ENCODE measurements around the gene CBX5. TPM values are rescaled to one million over a fixed set of nuclear protein-coding genes. Genes with fewer than 3 reads are reported as not detected.
"Not testable (repeated sequence)": the region's sequence is repeated elsewhere in the genome, so short reads cannot be mapped to it uniquely, and the experiment has no call there.

CBX5 gene
- total RNA-seq, 4 donors from 2014 or later = 23.7 to 45.7 (median 33.6) TPM

DNA sequence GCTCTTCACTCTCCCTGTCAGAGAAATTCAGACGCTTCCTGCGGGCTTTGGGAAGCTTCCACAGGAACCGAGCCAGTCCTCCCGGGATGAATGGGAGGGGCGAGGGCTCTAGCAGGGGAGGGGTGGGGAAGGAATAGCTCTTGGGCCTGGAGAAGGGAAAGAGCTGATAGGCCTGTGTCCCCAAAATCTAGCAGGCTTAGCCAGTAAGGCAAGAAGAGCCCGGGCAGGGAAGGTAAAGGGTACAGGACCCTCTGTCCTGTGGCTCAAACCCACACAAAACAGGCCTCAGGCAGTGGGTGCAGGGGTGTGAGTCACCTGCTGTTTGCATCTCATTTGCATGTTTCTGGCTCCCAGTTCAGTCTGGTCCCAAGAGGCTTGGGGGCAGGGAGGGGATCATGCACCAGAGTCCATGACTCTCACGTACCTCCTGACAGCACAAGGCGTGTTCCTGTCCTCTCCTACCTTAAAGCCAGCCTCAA is 82.5 kb downstream of the CBX5 start:
- no peak overlapping the region for H3K27ac ChIP-seq
- peak in 1 of 3 donors; percentile 29 for TF ChIP-seq POLR2AphosphoS5 (IDR thresholded peaks at IDR 0.05)
- no peak for TF ChIP-seq EP300 (IDR thresholded peaks at IDR 0.05)
- no peak overlapping the region for H3K4me3 ChIP-seq
- H3K4me1 ChIP-seq = peaks cover 21% of the 10 kb centered on the region
- 17% methylated on average over 8 of the region's 8 CpGs for WGBS
- no peak for DNase-seq (ENCODE audit: low spot score in 2 of 2)
- H3K9me3 ChIP-seq = no peaks in the 10 kb centered on the region
- no peaks in the 10 kb centered on the region for H3K36me3 ChIP-seq
- H3K27me3 ChIP-seq = peaks cover 8% of the 10 kb centered on the region

DNA sequence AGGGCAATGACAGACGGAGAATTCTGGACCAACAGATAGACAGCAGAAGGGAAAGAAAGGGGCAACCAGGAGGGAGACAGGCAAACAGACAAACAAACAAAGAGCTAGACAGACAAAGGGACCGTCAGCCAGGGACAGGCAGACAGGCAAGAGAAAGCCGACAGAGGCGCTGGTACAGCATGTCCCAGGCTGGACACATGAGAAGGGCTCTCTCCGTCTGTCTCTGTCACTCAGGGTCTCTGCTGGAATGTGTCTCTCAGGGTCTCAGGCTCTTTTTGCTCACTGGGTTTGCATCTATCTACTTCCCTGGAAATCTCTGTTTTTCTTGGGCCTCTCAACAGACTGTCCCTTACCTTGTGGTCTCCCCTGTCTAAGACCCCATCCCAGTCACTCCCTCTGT is 82.9 kb downstream of the CBX5 start:
- TF ChIP-seq POLR2A (IDR thresholded peaks at IDR 0.05) (no peak), POLR2AphosphoS5 (IDR thresholded peaks at IDR 0.05) (no peak), EP300 (IDR thresholded peaks at IDR 0.05) (no peak)
- TF ChIP-seq, protein P1, sequence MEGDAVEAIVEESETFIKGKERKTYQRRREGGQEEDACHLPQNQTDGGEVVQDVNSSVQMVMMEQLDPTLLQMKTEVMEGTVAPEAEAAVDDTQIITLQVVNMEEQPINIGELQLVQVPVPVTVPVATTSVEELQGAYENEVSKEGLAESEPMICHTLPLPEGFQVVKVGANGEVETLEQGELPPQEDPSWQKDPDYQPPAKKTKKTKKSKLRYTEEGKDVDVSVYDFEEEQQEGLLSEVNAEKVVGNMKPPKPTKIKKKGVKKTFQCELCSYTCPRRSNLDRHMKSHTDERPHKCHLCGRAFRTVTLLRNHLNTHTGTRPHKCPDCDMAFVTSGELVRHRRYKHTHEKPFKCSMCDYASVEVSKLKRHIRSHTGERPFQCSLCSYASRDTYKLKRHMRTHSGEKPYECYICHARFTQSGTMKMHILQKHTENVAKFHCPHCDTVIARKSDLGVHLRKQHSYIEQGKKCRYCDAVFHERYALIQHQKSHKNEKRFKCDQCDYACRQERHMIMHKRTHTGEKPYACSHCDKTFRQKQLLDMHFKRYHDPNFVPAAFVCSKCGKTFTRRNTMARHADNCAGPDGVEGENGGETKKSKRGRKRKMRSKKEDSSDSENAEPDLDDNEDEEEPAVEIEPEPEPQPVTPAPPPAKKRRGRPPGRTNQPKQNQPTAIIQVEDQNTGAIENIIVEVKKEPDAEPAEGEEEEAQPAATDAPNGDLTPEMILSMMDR (IDR thresholded peaks at IDR 0.05) = no peak
- Histone ChIP-seq H3K27me3 (peaks cover 8% of the 10 kb centered on the region), H3K4me1 (peaks cover 21% of the 10 kb centered on the region), H3K4me3 (no peak overlapping the region), H3K36me3 (no peaks in the 10 kb centered on the region), H3K27ac (no peak overlapping the region), H3K9me3 (no peaks in the 10 kb centered on the region)
- 70% methylated on average over 5 of the region's 5 CpGs for WGBS
- no peak for DNase-seq (ENCODE audit: low spot score in 2 of 2)

DNA sequence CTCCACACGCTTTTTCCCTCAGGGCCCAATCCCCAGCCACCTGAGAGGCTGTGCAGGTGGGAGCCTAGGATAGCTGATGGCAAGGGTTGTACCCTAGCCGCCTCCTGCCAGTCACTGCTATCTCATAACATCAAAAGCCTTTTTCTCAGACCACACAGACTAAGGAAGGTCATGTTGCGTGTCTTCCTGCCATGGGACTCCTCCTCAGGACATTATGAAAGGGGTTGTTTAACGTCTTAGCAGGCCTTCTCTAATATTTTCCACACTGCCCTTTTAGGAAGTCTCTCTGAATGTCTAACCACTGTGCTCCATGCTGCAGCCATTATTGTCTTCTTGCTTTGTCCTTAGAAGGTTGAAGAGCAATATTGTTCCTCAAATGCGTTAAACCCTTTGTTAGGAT is 83.5 kb downstream of the CBX5 start:
- Histone ChIP-seq H3K4me3 (no peak overlapping the region), H3K36me3 (no peaks in the 10 kb centered on the region), H3K9me3 (no peaks in the 10 kb centered on the region), H3K4me1 (peaks cover 26% of the 10 kb centered on the region), H3K27ac (no peak overlapping the region), H3K27me3 (peaks cover 8% of the 10 kb centered on the region)
- WGBS = 74% methylated on average over 5 of the region's 5 CpGs
- no peak for DNase-seq (ENCODE audit: low spot score in 2 of 2)
- TF ChIP-seq EP300 (IDR thresholded peaks at IDR 0.05) (no peak), POLR2AphosphoS5 (IDR thresholded peaks at IDR 0.05) (no peak), POLR2A (IDR thresholded peaks at IDR 0.05) (no peak)
- TF ChIP-seq, protein P1 (IDR thresholded peaks at IDR 0.05) = no peak

DNA sequence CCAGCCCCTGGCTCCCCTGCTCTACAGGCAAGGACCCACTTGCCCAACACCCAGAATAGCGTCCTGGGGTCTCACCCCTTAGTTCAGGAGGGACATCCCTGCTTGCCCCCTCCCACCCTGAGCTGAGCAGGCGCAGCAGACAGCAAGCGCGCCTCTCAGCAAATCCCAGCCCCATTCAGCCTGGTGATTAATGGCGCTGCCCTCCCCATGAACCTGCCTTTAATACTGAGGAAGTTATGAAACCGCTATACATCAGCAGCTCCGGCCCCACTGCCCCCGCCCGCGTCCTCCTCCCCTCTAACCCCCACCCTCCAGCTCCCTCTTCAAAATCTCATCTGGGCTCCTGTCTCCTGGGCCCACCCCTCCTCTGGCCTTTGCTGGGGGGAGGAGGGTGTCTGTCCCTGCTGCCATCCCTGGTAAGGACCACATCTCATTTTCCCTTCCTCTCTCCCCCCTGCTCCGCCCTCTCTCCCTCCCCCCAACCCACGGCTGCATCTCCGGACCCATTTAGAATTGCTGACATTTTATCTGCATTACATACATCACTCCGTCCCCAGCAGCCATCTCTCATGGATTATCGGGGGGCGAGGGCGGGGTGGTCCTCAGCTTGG is 84.1 kb downstream of the CBX5 start:
- no peak for DNase-seq (ENCODE audit: low spot score in 2 of 2)
- Histone ChIP-seq H3K27me3 (peaks cover 8% of the 10 kb centered on the region), H3K4me1 (peaks cover 28% of the 10 kb centered on the region), H3K9me3 (no peaks in the 10 kb centered on the region), H3K4me3 (no peak overlapping the region), H3K27ac (no peak overlapping the region), H3K36me3 (no peaks in the 10 kb centered on the region)
- WGBS = 52% methylated on average over 17 of the region's 17 CpGs
- TF ChIP-seq, protein P1 (IDR thresholded peaks at IDR 0.05) = no peak
- no peak for TF ChIP-seq POLR2AphosphoS5 (IDR thresholded peaks at IDR 0.05)
- no peak for TF ChIP-seq EP300 (IDR thresholded peaks at IDR 0.05)
- no peak for TF ChIP-seq POLR2A (IDR thresholded peaks at IDR 0.05)

DNA sequence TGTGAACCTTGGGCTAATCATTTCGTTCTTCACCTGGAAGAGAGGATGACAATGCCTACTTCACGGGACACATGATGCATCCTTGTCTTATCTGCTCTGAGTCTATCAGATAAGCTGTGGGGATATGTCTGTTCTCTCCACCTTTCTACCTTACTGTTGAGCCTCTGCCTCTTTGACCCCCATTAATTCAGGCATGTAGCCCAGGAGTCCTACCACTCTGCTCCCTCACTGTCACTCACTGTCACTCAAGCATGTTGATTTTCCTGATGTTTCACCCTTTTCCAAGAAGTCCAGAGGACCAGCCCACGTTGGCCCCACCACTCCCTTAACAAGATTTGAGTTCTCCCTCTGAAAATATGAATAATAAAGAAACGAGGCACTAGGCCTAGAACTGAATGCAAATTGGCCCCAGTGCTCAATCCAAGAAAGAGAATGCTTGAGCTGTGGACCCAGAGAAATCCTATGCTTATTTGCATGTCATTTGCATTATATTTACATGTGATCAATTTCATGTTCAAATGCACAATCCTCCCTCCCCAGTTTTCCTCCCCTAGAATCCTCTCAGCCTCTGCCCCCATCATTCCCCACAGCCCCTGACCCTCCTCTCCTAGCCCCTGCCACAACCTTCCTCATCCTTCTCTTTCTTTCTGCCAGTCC is 84.7 kb downstream of the CBX5 start:
- Histone ChIP-seq H3K27me3 (peaks cover 5% of the 10 kb centered on the region), H3K4me1 (peaks cover 28% of the 10 kb centered on the region), H3K4me3 (no peak overlapping the region), H3K27ac (no peak overlapping the region), H3K36me3 (no peaks in the 10 kb centered on the region), H3K9me3 (no peaks in the 10 kb centered on the region)
- TF ChIP-seq POLR2AphosphoS5 (IDR thresholded peaks at IDR 0.05) = no peak
- TF ChIP-seq, protein P1 (IDR thresholded peaks at IDR 0.05) = no peak
- no peak for TF ChIP-seq EP300 (IDR thresholded peaks at IDR 0.05)
- no peak for TF ChIP-seq POLR2A (IDR thresholded peaks at IDR 0.05)
- no peak for DNase-seq (ENCODE audit: low spot score in 2 of 2)
- 62% methylated on average over 4 of the region's 4 CpGs for WGBS

DNA sequence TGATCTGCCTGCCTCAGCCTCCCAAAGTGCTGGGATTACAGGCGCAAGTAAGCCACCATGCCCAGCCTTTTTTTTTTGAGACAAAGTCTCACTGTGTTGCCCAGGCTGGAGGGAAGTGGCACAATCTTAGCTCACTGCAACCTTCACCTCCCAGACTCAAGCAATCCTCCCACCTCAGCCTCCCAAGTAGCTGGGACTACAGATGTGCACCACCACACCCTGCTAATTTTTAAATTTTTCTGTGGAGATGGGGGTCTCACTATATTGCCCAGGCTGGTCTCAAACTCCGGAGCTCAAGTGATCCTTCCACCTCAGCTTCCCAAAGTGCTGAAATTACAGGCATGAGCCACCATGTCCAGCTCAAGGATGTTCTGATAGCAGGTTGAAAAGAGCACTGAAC is 85.3 kb downstream of the CBX5 start:
- H3K27me3 ChIP-seq = not testable (repeated sequence)

More for the DNA sequence above, 85.3 kb downstream of the CBX5 start:
- H3K36me3 ChIP-seq; DNase-seq (ENCODE audit: low spot score in 2 of 2); H3K4me3 ChIP-seq; H3K9me3 ChIP-seq; H3K27ac ChIP-seq: not testable (repeated sequence)
- H3K4me1 ChIP-seq = peaks cover 28% of the 10 kb centered on the region
- 90% methylated on average over 2 of the region's 2 CpGs for WGBS
